Raji (cell line): ENCODE results near the gene ZSCAN12.

Source experiments
- POLR2A ChIP-seq: IDR thresholded peaks from 2 replicates; pipeline ENCODE4 v1.6.1; 2011; ENCODE audit warnings: low read depth, low read length, control low read depth; ENCODE audit not compliant: insufficient read depth

Gene ZSCAN12

GRCh38 chr6:28343898-28344677 is 55.5 kb downstream of the ZSCAN12 start:
- no peak for TF ChIP-seq POLR2A

GRCh38 chr6:28340310-28341095 is 59.0 kb downstream of the ZSCAN12 start:
- TF ChIP-seq POLR2A, result no peak

DNA sequence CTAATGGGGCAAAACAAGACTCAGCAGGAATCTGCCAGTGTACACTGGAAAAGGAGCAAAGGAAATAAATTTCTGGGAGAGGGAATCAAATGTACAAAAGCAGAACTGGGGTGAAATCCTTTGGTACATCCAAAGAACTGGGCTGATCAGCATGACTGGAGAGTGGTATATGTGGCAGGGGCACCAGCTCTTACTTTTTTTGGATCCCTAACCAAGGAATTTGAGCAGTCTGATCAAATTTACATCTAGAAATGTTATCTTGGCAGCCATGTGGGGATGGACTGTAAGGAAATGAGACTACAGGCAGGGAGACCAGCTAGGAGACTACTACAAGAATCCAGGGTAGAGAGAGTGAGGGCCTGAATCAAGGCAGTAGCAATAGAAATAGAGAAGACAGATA is 62.4 kb downstream of the ZSCAN12 start:
- no peak for TF ChIP-seq POLR2A

DNA sequence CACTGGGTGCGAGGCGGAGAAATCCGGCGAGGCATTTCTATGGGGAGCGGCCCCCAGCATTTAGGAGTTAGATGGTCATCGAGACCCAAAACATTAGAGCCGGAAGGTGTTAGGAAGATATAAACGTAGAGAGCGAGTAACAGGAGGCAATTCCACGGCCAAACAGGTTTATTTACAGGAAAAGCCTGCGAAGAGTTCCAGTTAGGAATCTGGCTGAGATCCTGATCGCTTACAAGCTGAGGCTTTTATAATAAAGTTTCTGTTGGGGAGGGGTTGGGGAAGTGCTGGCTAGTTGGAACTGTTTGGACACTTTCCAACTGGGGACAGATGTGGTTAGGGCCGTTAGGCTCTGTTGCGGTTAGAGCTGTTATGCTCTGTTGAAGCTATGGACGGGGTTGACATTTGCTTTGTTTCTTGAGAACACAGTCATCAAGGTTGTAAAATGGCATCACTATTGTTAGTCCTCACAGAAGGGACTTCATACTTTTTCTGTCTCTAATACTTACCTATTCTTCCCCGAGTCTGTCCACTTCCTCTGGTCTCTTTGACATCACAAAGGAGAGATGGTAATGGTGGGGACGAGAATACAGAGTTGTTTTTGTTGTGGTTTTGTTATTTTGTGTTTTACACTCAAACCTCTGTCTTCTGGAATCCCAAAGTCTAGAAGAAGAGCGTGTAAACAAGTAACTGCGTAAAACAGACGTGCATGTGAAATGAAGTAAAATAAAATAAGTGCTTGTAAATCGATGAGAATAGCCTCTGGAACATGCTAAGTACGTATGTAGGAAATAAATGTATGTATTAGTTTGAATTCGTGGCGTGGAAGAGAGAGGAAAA is 63.0 kb downstream of the ZSCAN12 start:
- TF ChIP-seq POLR2A, result no peak

DNA sequence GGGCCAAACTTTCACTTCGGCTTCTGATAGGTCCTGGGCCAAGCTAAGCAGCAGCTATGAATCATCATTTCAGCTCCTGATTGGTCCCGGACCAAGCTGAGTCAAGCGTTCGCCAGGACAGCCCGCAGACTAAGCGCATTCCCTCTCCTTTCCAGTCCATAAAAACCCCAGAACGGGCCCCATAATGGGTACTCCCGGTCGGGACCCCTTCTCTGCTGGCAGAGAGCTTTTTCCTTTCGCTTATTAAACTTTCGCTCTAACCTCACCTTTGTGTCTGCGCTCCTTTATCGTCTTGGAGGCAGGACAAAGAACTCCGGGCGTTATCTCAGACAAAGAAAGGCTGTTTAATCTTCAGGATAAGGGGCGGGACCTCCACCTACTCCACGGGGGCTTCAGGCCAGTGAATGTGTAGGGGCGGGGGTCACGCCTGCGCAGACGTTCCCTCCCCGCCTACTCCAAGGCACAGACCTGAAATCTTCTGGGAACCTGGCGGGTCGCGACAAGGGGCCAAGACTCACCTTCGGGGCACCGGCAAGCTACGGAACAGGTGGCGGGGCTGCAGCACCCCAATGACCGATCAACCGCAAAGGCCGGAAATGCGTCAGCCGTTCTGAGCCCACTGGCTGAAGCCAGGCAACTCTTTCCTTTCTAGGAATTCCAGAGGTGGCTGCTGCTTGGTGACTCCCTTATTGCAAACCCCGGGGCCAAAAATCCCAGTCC is 63.8 kb downstream of the ZSCAN12 start, which contains the start of gene ZSCAN31:
Gene ZSCAN31 (minus strand): TSS at position 585 of the 720 bp plus-strand sequence. CDS start 6,465 bp downstream, outside the sequence.
- TF ChIP-seq POLR2A, result no peak

DNA sequence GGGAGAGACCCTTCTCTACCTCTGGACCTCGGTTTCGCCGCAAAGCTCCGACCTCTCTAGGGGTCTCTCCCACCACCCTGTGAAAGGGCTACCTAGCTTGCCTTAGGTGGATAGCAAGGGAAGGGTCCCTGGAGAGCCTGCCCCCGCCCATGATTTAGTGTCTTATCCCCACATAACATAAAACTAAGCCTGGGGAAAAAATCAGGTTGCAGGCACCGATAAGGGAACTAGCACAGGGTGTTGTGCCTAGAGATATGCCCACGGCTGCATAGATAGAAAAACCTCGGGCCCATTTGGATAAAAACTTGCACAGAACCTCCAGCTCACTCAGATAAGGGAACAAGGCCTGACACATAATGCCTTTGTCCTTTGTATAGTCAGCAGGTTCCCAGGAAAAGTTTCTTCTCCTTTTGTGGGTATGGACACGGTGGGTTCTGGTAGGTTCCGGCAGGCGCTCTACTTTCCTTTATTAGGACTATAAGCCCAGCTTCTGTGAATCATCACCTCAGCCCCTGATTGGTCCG is 64.4 kb downstream of the ZSCAN12 start:
- TF ChIP-seq POLR2A, result no peak

DNA sequence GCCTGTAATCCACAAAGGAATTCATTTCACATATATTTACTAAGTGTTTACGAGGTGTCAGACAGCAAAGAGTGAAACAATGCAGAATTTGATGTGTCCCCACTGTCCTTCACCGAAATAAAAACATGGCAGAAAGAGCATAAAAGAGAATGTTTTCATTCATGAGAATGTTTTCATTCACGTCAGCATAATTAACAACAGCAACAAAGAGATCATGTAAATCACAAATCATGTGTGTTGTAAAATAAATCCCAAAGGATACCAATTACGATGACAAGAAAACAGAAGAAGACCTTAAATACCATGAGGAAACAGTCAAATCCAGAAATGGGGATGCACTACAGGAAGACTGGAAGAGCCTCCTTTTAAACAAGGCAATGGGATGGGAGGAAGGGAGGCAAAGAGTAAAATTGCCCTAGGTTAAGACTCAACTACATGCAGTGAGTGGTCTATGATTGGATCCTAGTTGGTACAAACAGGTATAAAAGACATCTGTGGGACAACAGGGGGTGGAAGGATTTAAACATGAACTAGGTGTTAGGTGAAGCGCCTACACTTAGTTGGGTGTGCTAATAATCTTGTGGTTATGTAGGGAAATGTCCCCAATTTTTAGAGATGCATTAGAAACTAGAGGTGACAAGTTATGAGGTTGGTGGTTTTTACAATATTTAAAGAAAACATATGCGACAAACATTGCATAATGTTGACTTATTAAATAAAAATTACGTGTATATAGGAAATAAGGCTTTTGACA is 65.1 kb downstream of the ZSCAN12 start:
- TF ChIP-seq POLR2A, result no peak

- no peak for TF ChIP-seq POLR2A
These were observed 65.9 kb downstream of the ZSCAN12 start for GRCh38 chr6:28333599-28334018.

DNA sequence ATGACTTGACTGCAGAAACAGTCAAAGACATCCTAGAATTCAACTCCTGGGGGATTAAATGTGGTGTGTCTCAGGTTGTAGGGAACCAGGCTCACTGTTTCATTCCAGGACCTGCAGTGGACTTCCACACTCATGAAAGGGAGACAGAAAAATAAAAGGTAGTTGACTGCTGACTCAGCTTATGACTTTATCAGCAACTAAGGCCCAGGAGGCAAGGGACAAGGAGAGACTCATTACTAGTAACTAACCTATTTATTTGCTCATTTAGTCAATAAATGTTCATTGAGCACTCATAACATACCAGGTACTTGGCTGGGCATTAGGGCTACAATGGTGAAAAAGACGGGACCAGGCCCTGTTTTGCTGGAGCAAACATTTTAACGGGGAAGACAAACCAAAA is 66.5 kb downstream of the ZSCAN12 start:
- TF ChIP-seq POLR2A, result no peak

DNA sequence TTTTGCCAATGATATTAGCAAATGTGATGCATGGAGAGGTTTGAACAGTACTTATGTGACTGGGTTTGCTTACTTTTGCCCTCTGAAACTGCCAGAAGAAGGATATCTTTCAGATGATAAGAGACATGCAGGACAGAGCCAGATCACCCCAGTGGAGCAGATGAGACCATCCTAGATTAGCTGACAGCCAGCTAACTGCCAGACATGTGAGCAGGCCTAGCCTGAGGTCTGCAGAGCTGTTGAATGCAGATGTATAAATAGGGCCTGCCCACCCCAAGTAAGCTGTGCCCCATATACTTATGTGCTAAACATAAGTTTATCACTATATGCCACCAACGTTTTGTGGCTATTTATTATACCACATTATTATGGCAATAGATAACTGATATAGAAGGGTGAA is 69.5 kb downstream of the ZSCAN12 start:
- no peak for TF ChIP-seq POLR2A
